ENCODE measurements around the gene ZFHX3.

DNA sequence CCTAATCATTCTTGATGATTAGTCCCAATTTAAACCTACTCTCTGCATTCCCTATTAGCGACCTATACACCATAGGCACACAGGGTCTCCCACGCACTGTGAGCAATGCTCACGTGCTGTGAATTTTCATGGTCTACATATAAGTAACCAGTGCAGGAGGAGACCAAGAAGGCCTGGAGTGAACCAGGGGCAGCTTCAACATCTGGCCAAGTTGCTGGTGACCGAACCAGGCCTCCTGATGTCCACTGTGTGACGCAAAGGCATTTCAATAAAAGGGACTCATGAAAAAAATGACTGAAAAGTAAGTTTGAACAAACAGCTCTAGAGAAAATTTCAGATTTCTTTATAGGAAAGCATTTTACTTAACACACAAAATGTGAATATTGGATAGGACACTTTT is 107.0 kb downstream of the ZFHX3 start:
- TF ChIP-seq SP1 (IDR thresholded peaks at IDR 0.05) (no peak), ARNT (IDR thresholded peaks at IDR 0.05) (no peak), ELF4 (IDR thresholded peaks at IDR 0.05) (no peak), SUZ12 (IDR thresholded peaks at IDR 0.05) (no peak), FOXM1 (IDR thresholded peaks at IDR 0.05; ENCODE audit: borderline replicate concordance) (no peak), LEF1 (IDR thresholded peaks at IDR 0.05; ENCODE audit: borderline replicate concordance) (no peak), FOXK2 (IDR thresholded peaks at IDR 0.05) (no peak), TARDBP (IDR thresholded peaks at IDR 0.05) (no peak), L3MBTL2 (conservative IDR thresholded peaks at IDR 0.05) (no peak), ZNF384 (IDR thresholded peaks at IDR 0.05) (no peak), BHLHE40 (IDR thresholded peaks at IDR 0.05; ENCODE audit: borderline replicate concordance) (no peak), CTBP1 (IDR thresholded peaks at IDR 0.05; ENCODE audit: borderline replicate concordance) (no peak)
- TF ChIP-seq, protein P1, sequence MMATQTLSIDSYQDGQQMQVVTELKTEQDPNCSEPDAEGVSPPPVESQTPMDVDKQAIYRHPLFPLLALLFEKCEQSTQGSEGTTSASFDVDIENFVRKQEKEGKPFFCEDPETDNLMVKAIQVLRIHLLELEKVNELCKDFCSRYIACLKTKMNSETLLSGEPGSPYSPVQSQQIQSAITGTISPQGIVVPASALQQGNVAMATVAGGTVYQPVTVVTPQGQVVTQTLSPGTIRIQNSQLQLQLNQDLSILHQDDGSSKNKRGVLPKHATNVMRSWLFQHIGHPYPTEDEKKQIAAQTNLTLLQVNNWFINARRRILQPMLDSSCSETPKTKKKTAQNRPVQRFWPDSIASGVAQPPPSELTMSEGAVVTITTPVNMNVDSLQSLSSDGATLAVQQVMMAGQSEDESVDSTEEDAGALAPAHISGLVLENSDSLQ (IDR thresholded peaks at IDR 0.05): no peak
